HepG2 (cell line): ENCODE data around the gene GGACT. TPM values are rescaled to one million over a fixed set of nuclear protein-coding genes. Genes with fewer than 3 reads are reported as not detected.

Source experiments
- ATAC-seq: fragments of 200-7000 bp; cut with Tn5 transposase; 3 replicates; pipeline ENCODE4 v1.9.1; 2020; ENCODE audit warnings: mild to moderate bottlenecking, moderate library complexity
- BruUV-seq: library from RNA; stranded (reverse); fragments of 400-500 nt; replicated peaks from 2 replicates; lab custom pipeline; 2021; lab: Mats Ljungman, UMichigan
- CTCF ChIA-PET: fragments of 300-600 bp; formaldehyde crosslinking; extraction: SDS; loops from one replicate; lab custom pipeline; 2021; ENCODE audit warnings: low total read pairs, inconsistent platforms, low intra/inter-chr PET ratio; lab: Yijun Ruan, JAX
- POLR2A ChIA-PET: fragments of 350-600 bp; sonication (Branson Sonifier 250); formaldehyde crosslinking; loops from one replicate; lab custom pipeline; 2020; ENCODE audit warnings: antibody characterized with exemption, inconsistent platforms; lab: Yijun Ruan, JAX
- DNase-seq: peaks from one replicate; pipeline ENCODE4 v3.0.0-alpha.2; 2015; ENCODE audit warnings: low spot score
- FAIRE-seq: peaks from 3 replicates; lab custom pipeline; 2011; peaks lifted over from hg19 to GRCh38; lab: Jason Lieb, UNC
- H2AFZ ChIP-seq: one replicate; pipeline ENCODE4 v1.6.1; 2011; ENCODE audit warnings: low read length, inconsistent platforms
- H3K27ac ChIP-seq: fragments of 300-600 bp; 3 replicates; pipeline ENCODE4 v1.8.0; 2011; ENCODE audit warnings: mixed run types, mild to moderate bottlenecking, mixed read lengths, low read length, inconsistent platforms; ENCODE audit not compliant: insufficient read depth; ENCODE audit errors: extremely low read length
- H3K27me3 ChIP-seq, 2 experiments: fragments of 200-600 bp in 1 of 2; 2 replicates in 1 of 2; 3 replicates in 1 of 2; pipeline versions ENCODE4 v1.6.0 to v1.8.0; 2011; ENCODE audit warnings: low read length in 2 of 2, mild to moderate bottlenecking in 2 of 2, moderate library complexity in 2 of 2, inconsistent platforms in 1 of 2; ENCODE audit not compliant: insufficient read depth in 2 of 2, control insufficient read depth in 1 of 2
- H3K36me3 ChIP-seq, 2 experiments: fragments of 200-600 bp in 1 of 2; replicated peaks in 1 of 2; 2 replicates in 1 of 2; 3 replicates in 1 of 2; pipeline versions ENCODE4 v1.5.1 to v1.8.0; 2011; ENCODE audit warnings: low read length in 2 of 2, inconsistent platforms in 1 of 2; ENCODE audit not compliant: insufficient read depth in 2 of 2, control insufficient read depth in 1 of 2
- H3K4me1 ChIP-seq: 2 replicates; pipeline ENCODE4 v1.5.1; 2012; ENCODE audit warnings: low read length, inconsistent platforms; ENCODE audit not compliant: insufficient read depth
- H3K4me2 ChIP-seq: 2 replicates; pipeline ENCODE4 v1.6.0; 2011; ENCODE audit warnings: low read depth, low read length, inconsistent platforms
- H3K4me3 ChIP-seq, 3 experiments: fragments of 200-600 bp in 1 of 3; sonication (generic), shearing (Covaris generic) in 1 of 3; replicated peaks in 1 of 3; 2 replicates each; pipeline ENCODE4 v1.5.1; 2011 to 2016; ENCODE audit warnings: low read length in 3 of 3, inconsistent platforms in 2 of 3, low read depth in 2 of 3, mild to moderate bottlenecking in 2 of 3, control low read depth in 1 of 3, mixed read lengths in 1 of 3; ENCODE audit not compliant: insufficient read depth in 1 of 3
- H3K79me2 ChIP-seq: one replicate; pipeline ENCODE4 v1.6.1; 2011; ENCODE audit warnings: low read length, inconsistent platforms; ENCODE audit not compliant: insufficient read depth
- H3K9ac ChIP-seq: 2 replicates; pipeline ENCODE4 v1.6.0; 2011; ENCODE audit warnings: mild to moderate bottlenecking, low read depth, low read length, inconsistent platforms; ENCODE audit not compliant: insufficient read depth
- H3K9me3 ChIP-seq: 2 replicates; pipeline ENCODE4 v1.5.1; 2012; ENCODE audit warnings: mild to moderate bottlenecking, low read length
- H4K20me1 ChIP-seq: 2 replicates; pipeline ENCODE4 v1.6.0; 2011; ENCODE audit warnings: inconsistent platforms, mild to moderate bottlenecking, low read length, moderate library complexity; ENCODE audit not compliant: insufficient read depth
- KDM1A ChIP-seq: IDR thresholded peaks from 2 replicates; pipeline ENCODE4 v1.6.1; 2016; ENCODE audit warnings: missing compliant biosample characterization
- ZKSCAN1 ChIP-seq: fragments of 150-350 bp; IDR thresholded peaks from 2 replicates; pipeline ENCODE4 v1.6.1; 2014; ENCODE audit warnings: low read length
- ZNF704 ChIP-seq: sonication (generic); formaldehyde crosslinking; IDR thresholded peaks from 2 replicates; pipeline ENCODE4 v1.8.1; 2023; ENCODE audit warnings: mild to moderate bottlenecking, inconsistent platforms, moderate library complexity, missing genetic modification reagents, borderline replicate concordance
- WGBS: methylation state at CpG from one replicate; pipeline ENCODE4 v1.1.6; 2017; ENCODE audit warnings: low lambda C conversion rate; 5-methylcytosine and 5-hydroxymethylcytosine counted together
- in situ Hi-C: cut with HindIII; loops from 2 replicates; pipeline ENCODE4 v1.10.0; 2017; ENCODE audit warnings: low pct_unique_long_range_greater_than_20kb; ENCODE audit not compliant: extremely low pct_ligation_motif_present
- intact Hi-C: fragments of 100-400 bp; cut with micrococcal nuclease; formaldehyde crosslinking; loops from one replicate; pipeline ENCODE4 v1.10.0; 2022; ENCODE audit not compliant: unreplicated experiment
- polyA plus RNA-seq, 8 experiments: library from polyadenylated mRNA; depleted of rRNA in 3 of 8; stranded (reverse) in 7 of 8; unstranded in 1 of 8; fragments of >200 nt; fragmentation: Illumina TruSeq in 4 of 8; extraction: Trizol in 4 of 8; gene quantifications; 2 replicates each; pipeline versions ENCODE4 v1.2.1 to v1.2.3, GENCODE V29; 2011 to 2016; ENCODE audit warnings: low read depth in 4 of 8, missing spikeins in 1 of 8, mixed read lengths in 1 of 8; ENCODE audit not compliant: insufficient read depth in 1 of 8
- total RNA-seq, 5 experiments: library from RNA; depleted of rRNA; stranded (reverse); fragments of >200 nt; fragmentation: Illumina TruSeq; extraction: Trizol; gene quantifications; 2 replicates each; pipeline ENCODE4 v1.2.3, GENCODE V29; 2016; ENCODE audit warnings: low read depth in 1 of 5
- TF ChIP-seq, protein P1 (sequence below): sonication (generic); formaldehyde crosslinking; IDR thresholded peaks from 2 replicates; pipeline ENCODE4 v1.4.0; 2020; ENCODE audit warnings: missing genetic modification reagents

Gene GGACT
- total and polyA plus RNA-seq, 2 of the 13 experiments (the other 11 are each of a cell fraction or from before 2014, with no cell fraction given): 1.7 to 1.9 TPM

DNA sequence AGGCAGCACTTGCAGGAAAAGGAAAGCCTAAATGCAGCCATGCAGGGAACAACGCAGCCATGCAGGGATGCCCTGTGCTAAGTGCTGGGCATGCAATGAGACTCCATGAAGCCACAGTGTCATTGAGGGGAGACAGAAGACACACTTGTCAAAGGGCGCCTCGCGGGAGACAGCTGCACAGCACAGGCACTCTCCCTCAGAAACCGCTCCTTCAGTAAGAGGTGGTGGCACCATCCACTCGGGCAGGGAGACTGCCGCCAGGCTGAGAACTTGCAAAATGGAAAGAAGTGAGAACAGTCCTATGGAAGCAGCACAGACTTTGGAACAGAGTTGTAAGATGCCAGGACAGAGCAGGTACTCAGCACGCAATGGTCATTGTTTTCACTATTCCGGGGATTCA is 51.1 kb downstream of the GGACT start:
- H3K27me3 ChIP-seq: no peaks in the 10 kb centered on the region
- POLR2A ChIA-PET: no interaction called here
- peaks cover 6% of the 10 kb centered on the region; the same call in 1 of the 2 replicates for H3K9me3 ChIP-seq
- H3K4me3 ChIP-seq: no peak overlapping the region
- TF ChIP-seq KDM1A: no peak
- TF ChIP-seq, protein P1, sequence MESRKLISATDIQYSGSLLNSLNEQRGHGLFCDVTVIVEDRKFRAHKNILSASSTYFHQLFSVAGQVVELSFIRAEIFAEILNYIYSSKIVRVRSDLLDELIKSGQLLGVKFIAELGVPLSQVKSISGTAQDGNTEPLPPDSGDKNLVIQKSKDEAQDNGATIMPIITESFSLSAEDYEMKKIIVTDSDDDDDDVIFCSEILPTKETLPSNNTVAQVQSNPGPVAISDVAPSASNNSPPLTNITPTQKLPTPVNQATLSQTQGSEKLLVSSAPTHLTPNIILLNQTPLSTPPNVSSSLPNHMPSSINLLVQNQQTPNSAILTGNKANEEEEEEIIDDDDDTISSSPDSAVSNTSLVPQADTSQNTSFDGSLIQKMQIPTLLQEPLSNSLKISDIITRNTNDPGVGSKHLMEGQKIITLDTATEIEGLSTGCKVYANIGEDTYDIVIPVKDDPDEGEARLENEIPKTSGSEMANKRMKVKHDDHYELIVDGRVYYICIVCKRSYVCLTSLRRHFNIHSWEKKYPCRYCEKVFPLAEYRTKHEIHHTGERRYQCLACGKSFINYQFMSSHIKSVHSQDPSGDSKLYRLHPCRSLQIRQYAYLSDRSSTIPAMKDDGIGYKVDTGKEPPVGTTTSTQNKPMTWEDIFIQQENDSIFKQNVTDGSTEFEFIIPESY (CRISPR knock-in tag): peak; percentile 53; the same call in 1 of the 2 replicates
- no peak for TF ChIP-seq ZNF704 (CRISPR knock-in tag)
- TF ChIP-seq, all 625 proteins: peak for 1
- no TSS peak for BruUV-seq
- CTCF ChIA-PET: no interaction called here
- no peak overlapping the region for H3K9ac ChIP-seq
- FAIRE-seq (no peak), ATAC-seq (no peak; the same call in 2 of the 3 replicates), DNase-seq (no peak)
- in situ Hi-C loops (loop anchor here (25.0 kb wide), 1 partner anchor 875 kb away; no protein-coding TSS in a partner anchor), intact Hi-C loops (no loop called here)
- no peak overlapping the region for H2AFZ ChIP-seq
- H3K79me2 ChIP-seq: no peaks in the 10 kb centered on the region
- H3K4me1 ChIP-seq: peaks cover 38% of the 10 kb centered on the region
- no peaks in the 10 kb centered on the region for H4K20me1 ChIP-seq
- 88% methylated on average over 9 of the region's 9 CpGs for WGBS
- H3K27ac ChIP-seq: no peak overlapping the region
- H3K4me2 ChIP-seq: no peak overlapping the region
- H3K36me3 ChIP-seq: 0 out of 5 replicates have a peak, but pooled peaks cover 0 to 3% of the 10 kb centered on the region in 2 experiments

DNA sequence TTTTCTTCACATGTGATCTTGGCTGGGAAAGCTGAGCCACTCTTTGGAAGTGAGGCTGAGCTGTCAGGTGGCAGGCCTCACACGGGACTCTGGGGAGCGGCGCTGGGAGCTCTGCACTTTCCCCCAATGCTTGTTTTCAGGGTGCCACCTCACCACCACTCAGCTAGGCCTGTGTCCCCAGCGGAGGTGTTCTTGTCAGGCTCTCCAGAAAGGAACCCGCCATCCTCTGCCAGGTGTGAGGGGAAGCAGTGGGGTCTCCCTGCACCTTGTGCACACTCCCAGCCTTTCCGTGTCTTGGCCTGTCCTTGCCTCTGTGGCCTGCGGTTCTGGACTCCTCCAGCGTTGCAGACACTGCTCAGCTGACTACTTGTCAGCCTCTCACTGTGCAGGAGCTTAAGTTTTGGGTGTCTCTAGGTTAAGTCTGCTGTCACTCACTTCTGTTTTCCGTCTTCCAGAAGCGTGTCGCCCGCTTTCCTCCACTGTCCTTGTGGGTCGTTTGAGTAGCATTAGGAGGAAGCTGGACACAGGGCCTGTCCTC is 51.9 kb downstream of the GGACT start:
- BruUV-seq: no TSS peak
- no peak for DNase-seq
- in situ Hi-C loops: loop anchor here (25.0 kb wide), 1 partner anchor 874 kb away; no protein-coding TSS in a partner anchor
- Histone ChIP-seq H3K4me1 (peaks cover 37% of the 10 kb centered on the region), H3K9me3 (peaks cover 6% of the 10 kb centered on the region; the same call in 1 of the 2 replicates), H3K79me2 (no peaks in the 10 kb centered on the region)
- no peak for TF ChIP-seq ZKSCAN1
- TF ChIP-seq, all 625 proteins: peak for 0
- POLR2A ChIA-PET: no interaction called here
- Histone ChIP-seq H4K20me1 (no peaks in the 10 kb centered on the region), H3K4me3 (no peak overlapping the region), H2AFZ (no peak overlapping the region), H3K27ac (no peak overlapping the region), H3K36me3 (0 out of 5 replicates have a peak, but pooled peaks cover 0 to 3% of the 10 kb centered on the region in 2 experiments), H3K9ac (no peak overlapping the region), H3K4me2 (no peak overlapping the region), H3K27me3 (no peaks in the 10 kb centered on the region)
- ATAC-seq: no peak
- CTCF ChIA-PET: no interaction called here
- intact Hi-C loops: no loop called here
- FAIRE-seq: no peak
- WGBS: 93% methylated on average over 13 of the region's 13 CpGs
